Effector memory CD4-positive, alpha-beta T cell (primary cell): ENCODE measurements around the gene KIF24.

Source experiments
- DNase-seq, 3 donors: peaks; one replicate each; pipeline ENCODE4 v3.0.0-alpha.2; 2020
- H3K27ac ChIP-seq: 2 replicates; pipeline ENCODE4 v1.7.0; 2013; ENCODE audit warnings: mild to moderate bottlenecking, low read length, moderate library complexity; ENCODE audit not compliant: insufficient read depth, poor library complexity, severe bottlenecking
- H3K27me3 ChIP-seq: replicated peaks from 2 replicates; pipeline ENCODE4 v1.7.0; 2013; ENCODE audit warnings: mild to moderate bottlenecking, low read length; ENCODE audit not compliant: insufficient read depth, control insufficient read depth, poor library complexity, severe bottlenecking
- H3K36me3 ChIP-seq: 2 replicates; pipeline ENCODE4 v1.7.0; 2013; ENCODE audit warnings: mild to moderate bottlenecking, low read length, moderate library complexity; ENCODE audit not compliant: control insufficient read depth, insufficient read depth
- H3K4me1 ChIP-seq: 2 replicates; pipeline ENCODE4 v1.7.0; 2013; ENCODE audit warnings: low read length, mild to moderate bottlenecking; ENCODE audit not compliant: control insufficient read depth, insufficient read depth, poor library complexity, severe bottlenecking
- H3K4me3 ChIP-seq: 2 replicates; pipeline ENCODE4 v1.7.0; 2013; ENCODE audit warnings: low read length, low read depth, mild to moderate bottlenecking; ENCODE audit not compliant: insufficient read depth, poor library complexity, severe bottlenecking
- H3K9me3 ChIP-seq: 2 replicates; pipeline ENCODE4 v1.7.0; 2013; ENCODE audit warnings: mild to moderate bottlenecking, low read length, moderate library complexity; ENCODE audit not compliant: control insufficient read depth
- total RNA-seq, 3 donors: gene quantifications; one replicate each; lab custom pipeline; 2026; lab: John Stamatoyannopoulos, UW

The KIF24 gene
- 0.35 to 0.58 (median 0.35) reads per million in 3 donors for total RNA-seq

GRCh38 chr9:34328987-34329832, at the start of gene KIF24, which contains the start of gene NUDT2:
Gene KIF24, minus strand, starts transcription at chr9:34329268. Its CDS starts 17,922 bp downstream, at chr9:34311346.
Gene NUDT2, plus strand, starts transcription at chr9:34329569. Its CDS starts 9,471 bp downstream, at chr9:34339040.
- H3K4me3 ChIP-seq = peak within 1 kb of the TSS; percentile 79
- no peaks in the 10 kb centered on the region for H3K27me3 ChIP-seq
- H3K4me1 ChIP-seq = no peaks in the 10 kb centered on the region
- no peaks in the 10 kb centered on the region for H3K9me3 ChIP-seq
- no peaks in the 10 kb centered on the region for H3K36me3 ChIP-seq
- DNase-seq = peak; percentile 93 to 95 (median 94)
- peak within 1 kb of the TSS; percentile 87 for H3K27ac ChIP-seq

GRCh38 chr9:34378376-34379060, 49.5 kb upstream of the KIF24 start:
- Histone ChIP-seq H3K27me3 (no peaks in the 10 kb centered on the region), H3K9me3 (no peaks in the 10 kb centered on the region), H3K36me3 (no peaks in the 10 kb centered on the region), H3K4me1 (peaks cover 27% of the 10 kb centered on the region), H3K27ac (no peak overlapping the region), H3K4me3 (no peak overlapping the region)
- no peak for DNase-seq

GRCh38 chr9:34377404-34377746, 48.3 kb upstream of the KIF24 start:
- peak overlapping the region; percentile 74 for H3K4me3 ChIP-seq
- no peak overlapping the region for H3K27ac ChIP-seq
- no peaks in the 10 kb centered on the region for H3K27me3 ChIP-seq
- no peaks in the 10 kb centered on the region for H3K9me3 ChIP-seq
- no peaks in the 10 kb centered on the region for H3K36me3 ChIP-seq
- no peak for DNase-seq
- H3K4me1 ChIP-seq = peaks cover 27% of the 10 kb centered on the region

- DNase-seq = peak; percentile 95 to 97 (median 96)
- H3K27ac ChIP-seq = peak within 1 kb of the TSS; percentile 54
- H3K9me3 ChIP-seq = no peaks in the 10 kb centered on the region
- H3K4me1 ChIP-seq = peaks cover 27% of the 10 kb centered on the region
- no peaks in the 10 kb centered on the region for H3K27me3 ChIP-seq
- H3K36me3 ChIP-seq = no peaks in the 10 kb centered on the region
- H3K4me3 ChIP-seq = peak within 1 kb of the TSS; percentile 74
These were observed 47.7 kb upstream of the KIF24 start, which contains the start of gene MYORG for GRCh38 chr9:34376596-34377403. Gene MYORG, minus strand, starts transcription at chr9:34376898. Its CDS starts 3,955 bp downstream, at chr9:34372943.

- H3K4me1 ChIP-seq = peaks cover 24% of the 10 kb centered on the region
- H3K9me3 ChIP-seq = no peaks in the 10 kb centered on the region
- no peaks in the 10 kb centered on the region for H3K36me3 ChIP-seq
- H3K27me3 ChIP-seq = no peaks in the 10 kb centered on the region
- peak overlapping the region; percentile 54 for H3K27ac ChIP-seq
- peak; percentile 30 to 43 (median 38) for DNase-seq
- peak overlapping the region; percentile 74 for H3K4me3 ChIP-seq
These were observed 47.0 kb upstream of the KIF24 start for GRCh38 chr9:34375901-34376595.

GRCh38 chr9:34374905-34375552, 46.0 kb upstream of the KIF24 start:
- peaks cover 15% of the 10 kb centered on the region for H3K4me1 ChIP-seq
- no peaks in the 10 kb centered on the region for H3K36me3 ChIP-seq
- no peak for DNase-seq
- no peak overlapping the region for H3K27ac ChIP-seq
- H3K27me3 ChIP-seq = no peaks in the 10 kb centered on the region
- H3K4me3 ChIP-seq = no peak overlapping the region
- H3K9me3 ChIP-seq = no peaks in the 10 kb centered on the region

GRCh38 chr9:34374339-34374738, 45.3 kb upstream of the KIF24 start:
- no peaks in the 10 kb centered on the region for H3K9me3 ChIP-seq
- H3K27me3 ChIP-seq = no peaks in the 10 kb centered on the region
- H3K4me3 ChIP-seq = no peak overlapping the region
- no peak for DNase-seq
- no peak overlapping the region for H3K27ac ChIP-seq
- no peaks in the 10 kb centered on the region for H3K36me3 ChIP-seq
- peaks cover 8% of the 10 kb centered on the region for H3K4me1 ChIP-seq

GRCh38 chr9:34373749-34374148, 44.7 kb upstream of the KIF24 start:
- H3K27ac ChIP-seq = no peak overlapping the region
- no peaks in the 10 kb centered on the region for H3K9me3 ChIP-seq
- H3K4me3 ChIP-seq = no peak overlapping the region
- no peaks in the 10 kb centered on the region for H3K36me3 ChIP-seq
- H3K27me3 ChIP-seq = no peaks in the 10 kb centered on the region
- DNase-seq = no peak
- peaks cover 8% of the 10 kb centered on the region for H3K4me1 ChIP-seq

GRCh38 chr9:34372467-34373011, 43.5 kb upstream of the KIF24 start:
- no peak for DNase-seq
- no peak overlapping the region for H3K4me3 ChIP-seq
- H3K27ac ChIP-seq = no peak overlapping the region
- peaks cover 8% of the 10 kb centered on the region for H3K4me1 ChIP-seq
- H3K27me3 ChIP-seq = no peaks in the 10 kb centered on the region
- H3K9me3 ChIP-seq = no peaks in the 10 kb centered on the region
- H3K36me3 ChIP-seq = no peaks in the 10 kb centered on the region
